ENCODE measurements around the gene STIM2.

STIM2 gene

DNA sequence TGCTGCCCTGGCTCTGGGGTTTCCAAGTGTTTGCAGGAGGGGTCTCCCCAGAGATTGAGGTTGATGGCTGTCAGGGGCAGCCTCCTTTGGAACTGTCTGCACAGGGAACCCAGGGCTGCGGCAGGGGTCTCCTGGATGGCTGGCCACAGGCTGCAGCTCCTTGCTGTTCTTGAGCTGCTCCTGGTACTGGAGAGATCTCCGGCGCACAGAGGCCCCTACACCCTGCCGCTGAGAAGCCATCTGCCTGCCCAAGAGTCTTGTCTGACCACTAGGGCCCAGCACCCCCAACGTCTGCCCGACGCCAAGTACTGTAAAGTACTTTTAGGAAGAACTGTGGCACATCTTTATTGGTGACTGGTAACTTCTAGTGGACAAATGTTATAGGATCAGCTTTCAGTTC is 13.5 kb downstream of the STIM2 start:
- no peak for DNase-seq
- Histone ChIP-seq H3K79me2 (ENCODE audit: low read length) (peaks cover 48% of the 10 kb centered on the region), H3K9me3 (replicated peaks; ENCODE audit: insufficient read depth, low read length) (no peaks in the 10 kb centered on the region)

DNA sequence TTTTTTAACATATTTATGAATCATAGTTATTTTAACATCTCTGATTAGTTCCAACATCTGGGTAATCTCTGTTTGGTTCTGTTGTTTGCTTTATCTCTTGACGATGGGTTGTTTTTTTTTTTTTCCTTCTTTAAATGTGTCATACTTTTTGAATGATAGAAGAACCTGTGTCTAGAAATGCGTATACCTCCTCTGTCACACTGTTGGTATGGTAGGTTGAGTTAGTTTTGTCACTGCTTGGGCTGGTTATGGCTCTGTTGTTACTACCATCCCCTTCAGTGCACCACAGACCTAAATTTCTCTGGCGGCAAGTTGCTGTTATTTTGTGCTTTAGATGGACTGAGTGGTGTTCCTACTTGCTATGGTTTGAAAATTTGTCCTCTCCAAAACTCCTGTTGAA is 16.8 kb downstream of the STIM2 start:
- DNase-seq: no peak
- TF ChIP-seq EZH2 (optimal IDR thresholded peaks at IDR 0.05; ENCODE audit: low read depth, low read length): no peak
- TF ChIP-seq, protein P1, sequence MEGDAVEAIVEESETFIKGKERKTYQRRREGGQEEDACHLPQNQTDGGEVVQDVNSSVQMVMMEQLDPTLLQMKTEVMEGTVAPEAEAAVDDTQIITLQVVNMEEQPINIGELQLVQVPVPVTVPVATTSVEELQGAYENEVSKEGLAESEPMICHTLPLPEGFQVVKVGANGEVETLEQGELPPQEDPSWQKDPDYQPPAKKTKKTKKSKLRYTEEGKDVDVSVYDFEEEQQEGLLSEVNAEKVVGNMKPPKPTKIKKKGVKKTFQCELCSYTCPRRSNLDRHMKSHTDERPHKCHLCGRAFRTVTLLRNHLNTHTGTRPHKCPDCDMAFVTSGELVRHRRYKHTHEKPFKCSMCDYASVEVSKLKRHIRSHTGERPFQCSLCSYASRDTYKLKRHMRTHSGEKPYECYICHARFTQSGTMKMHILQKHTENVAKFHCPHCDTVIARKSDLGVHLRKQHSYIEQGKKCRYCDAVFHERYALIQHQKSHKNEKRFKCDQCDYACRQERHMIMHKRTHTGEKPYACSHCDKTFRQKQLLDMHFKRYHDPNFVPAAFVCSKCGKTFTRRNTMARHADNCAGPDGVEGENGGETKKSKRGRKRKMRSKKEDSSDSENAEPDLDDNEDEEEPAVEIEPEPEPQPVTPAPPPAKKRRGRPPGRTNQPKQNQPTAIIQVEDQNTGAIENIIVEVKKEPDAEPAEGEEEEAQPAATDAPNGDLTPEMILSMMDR (IDR thresholded peaks at IDR 0.05; ENCODE audit: low read length): no peak
- no peak for TF ChIP-seq EZH2phosphoT487 (IDR thresholded peaks at IDR 0.05; ENCODE audit: low read length)
- H3K36me3 ChIP-seq (replicated peaks; ENCODE audit: insufficient read depth, low read length): no peaks in the 10 kb centered on the region
- no peaks in the 10 kb centered on the region for H3K27me3 ChIP-seq (replicated peaks; ENCODE audit: insufficient read depth, low read length)
- peaks cover 50% of the 10 kb centered on the region for H3K79me2 ChIP-seq (ENCODE audit: low read length)
- H3K9me3 ChIP-seq (replicated peaks; ENCODE audit: insufficient read depth, low read length): no peaks in the 10 kb centered on the region
- peaks cover 8% of the 10 kb centered on the region for H3K4me1 ChIP-seq (ENCODE audit: low read length)
- H2AFZ ChIP-seq (ENCODE audit: low read length): no peak overlapping the region
- H3K27ac ChIP-seq (ENCODE audit: low read length): no peak overlapping the region
- no peaks in the 10 kb centered on the region for H4K20me1 ChIP-seq (ENCODE audit: insufficient read depth, low read length)
- no peak overlapping the region for H3K9ac ChIP-seq (ENCODE audit: low read length)
- no peak overlapping the region for H3K4me2 ChIP-seq (ENCODE audit: low read depth, low read length)
- no peaks in the 10 kb centered on the region for H3F3A ChIP-seq (ENCODE audit: insufficient read depth, low read length)
- H3K4me3 ChIP-seq (ENCODE audit: low read length): no peak overlapping the region
- no peaks in the 10 kb centered on the region for H3K9me2 ChIP-seq (replicated peaks; ENCODE audit: insufficient read depth, low read length)

More for the DNA sequence above, 13.5 kb downstream of the STIM2 start:
- Histone ChIP-seq H2AFZ (ENCODE audit: low read length) (no peak overlapping the region), H3K4me1 (ENCODE audit: low read length) (no peaks in the 10 kb centered on the region), H3K9me2 (replicated peaks; ENCODE audit: insufficient read depth, low read length) (no peaks in the 10 kb centered on the region), H3K27me3 (replicated peaks; ENCODE audit: insufficient read depth, low read length) (no peaks in the 10 kb centered on the region), H3K36me3 (replicated peaks; ENCODE audit: insufficient read depth, low read length) (no peaks in the 10 kb centered on the region), H3K4me3 (ENCODE audit: low read length) (no peak overlapping the region), H3K27ac (ENCODE audit: low read length) (no peak overlapping the region), H3K4me2 (ENCODE audit: low read depth, low read length) (no peak overlapping the region), H3K9ac (ENCODE audit: low read length) (no peak overlapping the region), H3F3A (ENCODE audit: insufficient read depth, low read length) (no peaks in the 10 kb centered on the region), H4K20me1 (ENCODE audit: insufficient read depth, low read length) (no peaks in the 10 kb centered on the region)
- no peak for TF ChIP-seq EZH2phosphoT487 (IDR thresholded peaks at IDR 0.05; ENCODE audit: low read length)
- TF ChIP-seq, protein P1 (IDR thresholded peaks at IDR 0.05; ENCODE audit: low read length): no peak
- TF ChIP-seq EZH2 (optimal IDR thresholded peaks at IDR 0.05; ENCODE audit: low read depth, low read length): no peak

DNA sequence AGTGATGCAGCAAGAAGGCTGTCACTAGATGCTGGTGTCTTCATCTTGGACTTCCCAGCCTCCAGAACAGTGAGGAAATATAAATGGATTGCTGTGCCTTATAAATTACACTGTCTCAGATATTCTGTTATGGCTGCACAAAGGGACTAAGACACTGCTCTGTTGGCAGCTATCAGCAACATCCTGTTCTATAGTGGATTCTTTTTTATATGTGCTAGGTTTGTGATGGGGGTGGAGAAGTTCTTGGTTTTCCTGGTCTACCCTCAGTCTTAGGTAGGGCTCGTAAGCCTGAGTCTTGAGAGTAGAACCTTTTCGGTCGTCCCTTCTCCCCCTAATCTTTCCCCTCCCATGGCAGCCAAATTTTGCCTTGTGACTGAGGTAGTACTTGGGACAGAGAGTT is 17.3 kb downstream of the STIM2 start:
- DNase-seq: no peak
- H3K9me2 ChIP-seq (replicated peaks; ENCODE audit: insufficient read depth, low read length): no peaks in the 10 kb centered on the region
- no peak overlapping the region for H3K9ac ChIP-seq (ENCODE audit: low read length)
- no peak overlapping the region for H3K4me2 ChIP-seq (ENCODE audit: low read depth, low read length)
- H3K79me2 ChIP-seq (ENCODE audit: low read length): peaks cover 48% of the 10 kb centered on the region
- no peaks in the 10 kb centered on the region for H4K20me1 ChIP-seq (ENCODE audit: insufficient read depth, low read length)
- H3K36me3 ChIP-seq (replicated peaks; ENCODE audit: insufficient read depth, low read length): no peaks in the 10 kb centered on the region
- H3F3A ChIP-seq (ENCODE audit: insufficient read depth, low read length): no peaks in the 10 kb centered on the region
- TF ChIP-seq EZH2 (optimal IDR thresholded peaks at IDR 0.05; ENCODE audit: low read depth, low read length) (no peak), EZH2phosphoT487 (IDR thresholded peaks at IDR 0.05; ENCODE audit: low read length) (no peak)
- TF ChIP-seq, protein P1 (IDR thresholded peaks at IDR 0.05; ENCODE audit: low read length): no peak
- H2AFZ ChIP-seq (ENCODE audit: low read length): no peak overlapping the region
- H3K4me1 ChIP-seq (ENCODE audit: low read length): peaks cover 8% of the 10 kb centered on the region
- H3K27ac ChIP-seq (ENCODE audit: low read length): no peak overlapping the region
- H3K4me3 ChIP-seq (ENCODE audit: low read length): no peak overlapping the region
- no peaks in the 10 kb centered on the region for H3K27me3 ChIP-seq (replicated peaks; ENCODE audit: insufficient read depth, low read length)
- no peaks in the 10 kb centered on the region for H3K9me3 ChIP-seq (replicated peaks; ENCODE audit: insufficient read depth, low read length)

All from MM.1S (cell line).